Fibroblast of mammary gland (primary cell): ENCODE measurements around the gene ACTR3C.

Experiments used
- DNase-seq: peaks from one replicate; pipeline ENCODE4 v3.0.0-alpha.2; 2010; ENCODE audit warnings: low read depth
- H3K4me3 ChIP-seq: 2 replicates; pipeline ENCODE4 v1.5.1; 2011; ENCODE audit warnings: low read depth, mild to moderate bottlenecking, low read length, moderate library complexity; ENCODE audit not compliant: control insufficient read depth
- CTCF ChIP-seq: conservative IDR thresholded peaks from 2 replicates; pipeline ENCODE4 v1.5.1; 2011; ENCODE audit warnings: low read depth, low read length, inconsistent platforms; ENCODE audit not compliant: control insufficient read depth, insufficient read depth

Gene ACTR3C

GRCh38 chr7:150322833-150323681, at the start of gene ACTR3C, which contains the start of gene LRRC61:
Gene ACTR3C (minus strand): TSS chr7:150323545. CDS start chr7:150295296, 28,249 bp downstream.
Gene LRRC61 (plus strand): TSS chr7:150323355. CDS start chr7:150336862, 13,507 bp downstream.
- TF ChIP-seq CTCF = no peak
- H3K4me3 ChIP-seq = peak within 1 kb of the TSS; percentile 27
- DNase-seq = no peak

GRCh38 chr7:150372271-150373048, 49.1 kb upstream of the ACTR3C start:
- H3K4me3 ChIP-seq = no peak overlapping the region
- no peak for DNase-seq
- no peak for TF ChIP-seq CTCF

- no peak for TF ChIP-seq CTCF
- no peak for DNase-seq
- H3K4me3 ChIP-seq = no peak overlapping the region
These were observed 48.6 kb upstream of the ACTR3C start for GRCh38 chr7:150371996-150372270.

GRCh38 chr7:150371131-150371995, 48.0 kb upstream of the ACTR3C start:
- no peak for DNase-seq
- no peak overlapping the region for H3K4me3 ChIP-seq

GRCh38 chr7:150370612-150371071, 47.3 kb upstream of the ACTR3C start:
- no peak for TF ChIP-seq CTCF
- DNase-seq = no peak
- no peak overlapping the region for H3K4me3 ChIP-seq

More at GRCh38 chr7:150371131-150371995, 48.0 kb upstream of the ACTR3C start:
- TF ChIP-seq CTCF = no peak
